Stimulated activated CD8-positive, alpha-beta memory T cell treated with anti-CD3 and anti-CD28 coated beads, Interleukin-4, amount 100 ng/mL, for 4 hours (primary cell): Measurements from ENCODE around the gene STAB2.

Source experiments
- DNase-seq, 2 donors: peaks; one replicate each; pipeline ENCODE4 v3.0.0-alpha.2; 2020; ENCODE audit warnings: low read depth in 2 of 2, low spot score in 1 of 2

STAB2 gene

DNA sequence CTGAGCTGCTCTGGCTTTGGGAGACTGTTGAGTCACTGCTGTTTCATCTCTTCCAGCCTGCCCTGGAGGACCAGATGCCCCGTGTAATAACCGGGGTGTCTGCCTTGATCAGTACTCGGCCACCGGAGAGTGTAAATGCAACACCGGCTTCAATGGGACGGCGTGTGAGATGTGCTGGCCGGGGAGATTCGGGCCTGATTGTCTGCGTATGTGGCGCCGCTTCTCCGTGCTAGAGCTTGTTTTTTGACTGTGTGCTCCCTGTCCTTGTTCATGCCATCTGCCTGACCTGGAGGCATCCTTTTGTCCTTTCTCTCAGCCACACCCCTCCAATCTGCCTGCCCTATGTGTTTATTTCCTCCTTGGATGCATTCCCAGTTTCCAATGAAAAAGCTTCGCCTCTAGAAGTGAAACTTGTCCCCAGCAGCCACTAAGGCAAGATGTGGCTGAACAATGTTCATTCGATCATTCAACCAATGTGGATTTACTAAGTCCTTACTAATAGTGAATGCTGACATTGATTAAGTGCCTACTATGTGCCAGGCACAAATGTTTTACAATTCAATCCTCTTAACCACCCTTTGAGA lies 155.4 kb downstream of the STAB2 start:
- DNase-seq = no peak

- no peak for DNase-seq
These were observed 156.7 kb downstream of the STAB2 start for GRCh38 chr12:103743788-103744187.

- DNase-seq = no peak
These were observed 158.9 kb downstream of the STAB2 start for GRCh38 chr12:103745962-103746361.

- DNase-seq = no peak
These were observed 160.9 kb downstream of the STAB2 start for GRCh38 chr12:103748002-103748401.

DNA sequence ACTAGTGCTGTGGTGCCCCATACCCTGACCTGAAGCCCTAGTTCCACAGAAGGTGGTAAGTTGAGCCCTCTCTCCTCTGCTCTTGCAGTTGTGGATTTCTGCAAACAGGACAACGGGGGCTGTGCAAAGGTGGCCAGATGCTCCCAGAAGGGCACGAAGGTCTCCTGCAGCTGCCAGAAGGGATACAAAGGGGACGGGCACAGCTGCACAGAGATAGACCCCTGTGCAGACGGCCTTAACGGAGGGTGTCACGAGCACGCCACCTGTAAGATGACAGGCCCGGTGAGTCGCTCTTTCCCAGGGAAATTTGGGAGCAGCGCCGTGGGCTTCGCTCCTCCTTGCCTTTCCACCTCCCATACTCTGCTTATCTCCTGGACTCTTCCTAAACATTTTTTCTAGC lies 161.8 kb downstream of the STAB2 start:
- DNase-seq = no peak

GRCh38 chr12:103751171-103751570 lies 164.1 kb downstream of the STAB2 start:
- no peak for DNase-seq

DNA sequence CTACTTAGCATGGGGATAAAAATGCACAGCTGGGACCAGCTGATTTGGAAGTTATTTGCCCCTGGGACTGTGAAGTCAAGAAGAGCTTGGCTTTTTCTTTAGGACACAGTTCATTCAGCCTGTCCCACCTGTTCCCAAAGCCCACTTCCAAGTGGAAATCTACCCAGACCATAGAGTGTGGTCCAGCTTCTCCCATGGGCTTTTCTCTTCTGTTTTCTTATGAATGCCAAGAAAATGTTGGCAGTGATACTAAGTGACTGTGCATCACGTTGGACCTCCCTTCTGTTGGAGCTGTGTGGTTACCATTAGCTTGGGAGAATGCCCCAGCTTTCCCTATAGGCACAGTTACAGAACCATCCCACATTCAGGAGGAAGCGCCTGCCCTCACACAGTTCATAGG lies 164.5 kb downstream of the STAB2 start:
- DNase-seq = no peak

GRCh38 chr12:103755425-103755824 lies 168.4 kb downstream of the STAB2 start:
- DNase-seq = no peak

DNA sequence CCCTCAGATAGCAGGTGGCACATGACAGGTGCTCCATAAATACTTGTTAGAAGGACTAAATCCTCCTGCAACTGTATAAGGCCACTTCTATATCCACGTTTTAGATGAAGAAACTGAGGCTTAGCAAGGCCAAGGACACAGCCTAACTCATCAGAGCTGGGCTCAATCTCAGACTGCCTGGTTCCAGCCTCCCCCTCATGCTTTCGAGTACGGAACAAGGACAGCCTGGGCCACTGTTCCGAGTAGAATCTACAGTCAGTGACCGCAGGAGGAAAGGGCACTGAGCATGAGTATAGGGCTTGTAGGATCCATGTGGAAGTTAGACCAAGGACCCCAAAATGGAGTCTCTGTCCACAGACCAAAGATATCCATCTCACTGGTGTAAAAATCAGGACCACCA lies 169.4 kb downstream of the STAB2 start:
- no peak for DNase-seq

DNA sequence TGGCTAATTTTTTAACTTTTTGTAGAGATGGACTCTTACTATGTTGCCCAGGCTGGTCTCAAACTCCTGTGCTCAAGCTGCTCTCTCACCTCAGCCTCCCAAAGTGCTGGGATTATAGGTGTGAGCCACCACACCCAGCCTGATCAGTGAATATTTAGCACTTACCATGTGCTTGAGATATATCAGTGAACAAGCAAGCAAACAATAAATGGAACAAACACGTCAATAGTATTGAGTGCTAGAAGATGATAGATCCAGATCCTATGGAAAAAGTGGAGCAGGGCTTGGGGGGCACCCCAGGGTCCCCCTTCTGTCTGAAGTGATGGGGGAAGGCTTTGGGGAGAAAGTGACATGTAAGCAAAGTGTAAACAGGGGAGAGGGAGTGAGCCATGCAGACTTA lies 170.2 kb downstream of the STAB2 start:
- DNase-seq = no peak

- DNase-seq = no peak
These were observed 171.4 kb downstream of the STAB2 start for GRCh38 chr12:103758310-103759089.

GRCh38 chr12:103762473-103762872 lies 175.4 kb downstream of the STAB2 start:
- no peak for DNase-seq

- DNase-seq = no peak
These were observed 178.2 kb downstream of the STAB2 start for GRCh38 chr12:103765322-103765721.

DNA sequence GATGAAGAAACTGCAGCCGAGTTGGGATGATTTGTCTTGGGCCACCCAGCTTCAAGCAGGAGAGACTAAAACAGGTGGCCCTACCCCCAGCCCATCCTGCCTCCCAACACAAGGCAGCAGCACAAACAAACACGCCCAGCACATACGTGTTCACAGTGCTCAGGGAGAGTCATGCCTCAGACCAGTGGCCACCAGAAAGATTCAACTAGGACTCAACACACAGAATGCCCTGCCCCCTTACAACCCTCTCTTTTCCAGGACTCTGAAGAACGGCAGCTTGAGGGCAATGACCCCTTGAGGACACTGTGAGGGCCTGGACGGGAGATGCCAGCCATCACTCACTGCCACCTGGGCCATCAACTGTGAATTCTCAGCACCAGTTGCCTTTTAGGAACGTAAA lies 179.0 kb downstream of the STAB2 start:
- no peak for DNase-seq

- DNase-seq = no peak
These were observed 181.5 kb downstream of the STAB2 start for GRCh38 chr12:103768467-103769123.

DNA sequence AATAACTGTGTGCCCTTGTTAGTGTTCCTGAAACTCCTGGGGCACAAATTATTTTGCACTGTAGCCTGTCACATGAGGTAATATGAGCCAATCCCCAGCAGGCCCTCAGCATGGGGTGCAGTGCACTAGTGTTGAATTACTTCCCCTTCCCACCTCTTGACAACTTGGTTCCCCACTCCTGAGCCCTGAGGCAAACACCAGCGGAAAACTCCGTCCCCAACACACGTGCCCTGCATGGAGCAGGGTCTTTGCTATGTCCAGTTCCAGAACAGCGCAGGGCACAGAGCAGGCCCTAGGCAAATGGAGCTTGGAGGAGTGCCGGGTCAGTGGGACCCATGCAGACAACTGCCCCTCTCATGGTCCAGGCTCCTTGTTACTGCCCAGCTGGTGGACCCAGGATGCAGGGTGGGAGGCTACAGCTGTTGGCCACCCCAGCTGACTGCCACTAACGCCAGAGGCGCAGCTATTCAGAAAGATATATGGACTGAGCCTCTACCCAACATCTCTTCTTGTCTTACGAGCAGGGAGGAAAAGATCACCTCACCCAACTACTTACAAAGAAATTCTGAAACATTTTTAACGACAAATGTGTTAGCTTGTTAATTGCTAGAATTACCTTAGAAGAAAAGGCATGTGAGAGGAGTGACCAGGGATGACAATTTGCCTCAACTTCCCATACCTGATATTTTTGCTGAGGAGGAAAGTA lies 182.3 kb downstream of the STAB2 start:
- DNase-seq = no peak

GRCh38 chr12:103771466-103771865 lies 184.4 kb downstream of the STAB2 start:
- DNase-seq = no peak

- no peak for DNase-seq
These were observed 185.5 kb downstream of the STAB2 start for GRCh38 chr12:103772367-103773108.

GRCh38 chr12:103773109-103773910 lies 186.2 kb downstream of the STAB2 start:
- DNase-seq = no peak

DNA sequence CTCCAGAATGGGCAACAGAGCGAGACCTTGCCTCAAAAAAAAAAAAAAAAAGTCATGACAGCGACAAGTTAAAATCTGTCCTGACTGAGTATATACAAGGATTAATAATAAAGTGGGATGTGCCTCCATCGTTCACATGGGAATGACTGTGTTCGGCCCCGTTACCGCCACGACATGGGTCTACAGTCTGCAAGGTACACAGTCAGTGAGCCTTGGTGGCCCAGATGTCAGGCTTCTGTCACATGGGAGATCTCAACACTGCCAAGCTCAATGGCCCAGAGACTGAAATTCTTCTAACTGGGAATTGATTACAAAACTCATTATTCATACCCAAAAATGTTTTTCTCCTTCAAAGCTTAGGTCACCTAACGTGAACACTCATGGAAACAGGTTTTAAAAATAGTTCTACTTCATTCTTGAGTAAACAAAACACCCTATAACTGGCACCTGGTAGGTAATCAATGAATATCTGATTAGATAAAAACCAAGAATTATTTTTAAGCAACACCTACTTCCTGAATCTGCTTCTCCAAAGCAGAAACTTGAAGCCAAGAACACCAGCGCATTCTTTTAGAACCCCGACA lies 188.0 kb downstream of the STAB2 start:
- no peak for DNase-seq
